ENCODE data around the gene GHR. TPM values are rescaled to one million over a fixed set of nuclear protein-coding genes. Genes with fewer than 3 reads are reported as not detected.

The GHR gene
- total and polyA plus RNA-seq, 8 donors = 0.87 to 34.8 (median 7.8) TPM

DNA sequence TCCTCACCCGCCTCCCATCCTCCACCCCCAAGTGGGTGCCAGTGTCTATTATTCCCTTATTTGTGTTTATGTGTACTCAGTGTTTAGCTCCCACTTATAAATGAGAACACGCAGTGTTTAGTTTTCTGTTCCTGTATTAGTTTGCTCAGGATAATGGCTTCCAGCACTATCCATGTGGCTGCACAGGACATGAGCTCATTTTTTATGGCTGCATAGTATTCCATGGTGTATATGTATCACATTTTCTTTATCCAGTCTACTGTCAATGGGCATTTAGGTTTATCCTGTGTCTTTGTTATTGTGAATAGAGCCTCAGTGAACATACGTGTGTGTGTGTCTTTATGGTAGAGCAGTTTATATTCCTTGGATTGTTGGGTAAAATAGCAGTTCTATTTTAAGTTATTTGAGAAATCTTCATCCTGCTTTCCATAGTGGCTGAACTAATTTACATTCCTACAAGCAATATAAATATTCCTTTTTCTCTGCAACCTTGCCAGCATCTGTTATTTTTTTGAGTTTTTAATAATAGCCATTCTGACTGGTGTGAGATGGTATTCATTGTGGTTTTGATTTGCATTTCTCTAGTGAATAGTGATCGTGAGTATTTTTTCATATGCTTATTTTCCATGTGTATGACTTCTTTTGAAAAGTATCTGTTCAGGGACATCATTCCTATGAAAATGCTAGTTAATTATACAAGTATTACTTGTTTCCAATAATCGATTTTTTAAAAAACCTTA lies 169.3 kb downstream of the GHR start:
- Histone ChIP-seq H3K27ac (no peak overlapping the region), H3K4me3 (no peak overlapping the region), H3K4me1 (peaks cover 6 to 39% (median 20%) of the 10 kb centered on the region in 4 donors), H3K36me3 (no peaks in the 10 kb centered on the region), H3K27me3 (no peaks in the 10 kb centered on the region), H3K9me3 (no peaks in the 10 kb centered on the region)
- 86 to 91% (median 88%) methylated on average over 5 of the region's 5 CpGs for WGBS, 5 donors
- intact Hi-C loops (cut with DNase I; ENCODE audit: low total_unique reads) = no loop called here
- no peak for DNase-seq
- TF ChIP-seq POLR2AphosphoS5 (IDR thresholded peaks at IDR 0.05) (no peak), POLR2A (IDR thresholded peaks at IDR 0.05) (no peak), EP300 (IDR thresholded peaks at IDR 0.05) (no peak)
- TF ChIP-seq, protein P1, sequence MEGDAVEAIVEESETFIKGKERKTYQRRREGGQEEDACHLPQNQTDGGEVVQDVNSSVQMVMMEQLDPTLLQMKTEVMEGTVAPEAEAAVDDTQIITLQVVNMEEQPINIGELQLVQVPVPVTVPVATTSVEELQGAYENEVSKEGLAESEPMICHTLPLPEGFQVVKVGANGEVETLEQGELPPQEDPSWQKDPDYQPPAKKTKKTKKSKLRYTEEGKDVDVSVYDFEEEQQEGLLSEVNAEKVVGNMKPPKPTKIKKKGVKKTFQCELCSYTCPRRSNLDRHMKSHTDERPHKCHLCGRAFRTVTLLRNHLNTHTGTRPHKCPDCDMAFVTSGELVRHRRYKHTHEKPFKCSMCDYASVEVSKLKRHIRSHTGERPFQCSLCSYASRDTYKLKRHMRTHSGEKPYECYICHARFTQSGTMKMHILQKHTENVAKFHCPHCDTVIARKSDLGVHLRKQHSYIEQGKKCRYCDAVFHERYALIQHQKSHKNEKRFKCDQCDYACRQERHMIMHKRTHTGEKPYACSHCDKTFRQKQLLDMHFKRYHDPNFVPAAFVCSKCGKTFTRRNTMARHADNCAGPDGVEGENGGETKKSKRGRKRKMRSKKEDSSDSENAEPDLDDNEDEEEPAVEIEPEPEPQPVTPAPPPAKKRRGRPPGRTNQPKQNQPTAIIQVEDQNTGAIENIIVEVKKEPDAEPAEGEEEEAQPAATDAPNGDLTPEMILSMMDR (IDR thresholded peaks at IDR 0.05) = no peak

DNA sequence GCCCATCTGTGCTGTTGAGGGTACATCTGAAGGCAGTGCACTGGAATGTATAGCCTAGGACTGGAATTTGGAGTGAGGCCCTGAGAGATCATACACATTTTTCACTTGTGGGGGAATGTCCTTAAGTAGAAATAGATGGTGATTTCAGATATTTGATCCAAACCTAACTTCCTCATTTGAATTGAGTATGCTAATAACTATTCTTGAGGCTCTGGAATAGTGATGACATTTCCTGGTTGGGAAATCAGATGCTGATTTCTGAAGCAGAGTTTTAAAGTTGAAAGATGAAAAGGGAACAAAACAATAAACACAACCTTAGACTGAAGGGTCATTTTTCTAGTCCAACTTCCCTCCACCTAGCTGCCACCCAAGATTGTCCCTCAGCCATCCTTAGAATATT lies 170.4 kb downstream of the GHR start:
- H3K4me3 ChIP-seq = no peak overlapping the region
- H3K9me3 ChIP-seq = no peaks in the 10 kb centered on the region
- H3K36me3 ChIP-seq = no peaks in the 10 kb centered on the region
- H3K4me1 ChIP-seq = peaks cover 0 to 43% (median 18%) of the 10 kb centered on the region in 4 donors
- H3K27me3 ChIP-seq = no peaks in the 10 kb centered on the region
- no peak for DNase-seq
- no peak overlapping the region for H3K27ac ChIP-seq
- intact Hi-C loops (cut with DNase I; ENCODE audit: low total_unique reads) = no loop called here
- TF ChIP-seq, protein P1 (IDR thresholded peaks at IDR 0.05) = no peak
- TF ChIP-seq POLR2A (IDR thresholded peaks at IDR 0.05) (no peak), EP300 (IDR thresholded peaks at IDR 0.05) (no peak), POLR2AphosphoS5 (IDR thresholded peaks at IDR 0.05) (no peak)

DNA sequence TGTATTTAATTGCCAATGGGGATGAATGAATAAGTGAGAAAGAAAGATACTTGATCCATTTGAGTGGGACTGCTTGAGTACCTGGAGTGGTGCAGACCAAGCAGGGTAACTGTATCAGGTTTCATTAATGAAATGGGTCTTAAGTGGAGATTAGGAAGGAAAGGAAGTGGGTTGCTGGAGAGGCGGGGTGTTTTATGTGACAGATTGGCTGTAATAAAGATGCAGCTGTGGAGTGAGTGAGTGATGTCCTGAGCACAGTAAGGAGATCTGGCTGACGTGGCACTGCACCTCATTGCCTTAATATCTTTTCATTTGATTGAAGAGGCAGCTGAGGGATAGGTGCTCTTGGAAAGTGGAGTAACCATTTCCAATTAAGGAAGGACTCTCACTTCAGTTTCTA lies 172.4 kb downstream of the GHR start:
- H3K27me3 ChIP-seq = no peaks in the 10 kb centered on the region
- 50 to 77% (median 72%) methylated on average over 2 of the region's 2 CpGs for WGBS, 5 donors
- TF ChIP-seq POLR2A (IDR thresholded peaks at IDR 0.05) (no peak), POLR2AphosphoS5 (IDR thresholded peaks at IDR 0.05) (no peak), EP300 (IDR thresholded peaks at IDR 0.05) (no peak)
- TF ChIP-seq, protein P1 (IDR thresholded peaks at IDR 0.05) = no peak

DNA sequence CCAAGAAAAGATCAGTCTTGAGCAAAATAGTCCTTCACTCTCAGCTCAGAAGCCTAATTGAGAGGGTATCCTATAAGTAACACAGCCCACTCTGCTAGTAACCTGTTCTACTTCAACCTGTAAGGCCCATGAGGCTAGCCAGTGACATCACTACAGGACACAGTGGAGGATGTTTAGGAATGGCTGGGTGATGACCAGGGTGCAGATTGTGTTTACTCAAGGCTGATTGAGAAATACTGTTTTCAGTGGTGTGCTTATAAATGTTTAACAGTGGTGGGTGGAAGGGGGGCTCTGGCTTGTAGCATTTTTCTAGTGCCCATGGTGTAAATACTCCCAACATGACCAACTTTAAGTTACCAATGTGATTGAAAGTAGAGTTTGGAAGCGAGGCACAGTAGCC lies 173.6 kb downstream of the GHR start:
- intact Hi-C loops (cut with DNase I; ENCODE audit: low total_unique reads) = no loop called here
- no peak overlapping the region for H3K4me3 ChIP-seq
- TF ChIP-seq POLR2A (IDR thresholded peaks at IDR 0.05) (no peak), EP300 (IDR thresholded peaks at IDR 0.05) (no peak), POLR2AphosphoS5 (IDR thresholded peaks at IDR 0.05) (no peak)
- TF ChIP-seq, protein P1 (IDR thresholded peaks at IDR 0.05) = no peak

More for the DNA sequence above, 172.4 kb downstream of the GHR start:
- no peaks in the 10 kb centered on the region for H3K9me3 ChIP-seq
- intact Hi-C loops (cut with DNase I; ENCODE audit: low total_unique reads) = no loop called here
- H3K36me3 ChIP-seq = no peaks in the 10 kb centered on the region
- H3K4me3 ChIP-seq = no peak overlapping the region
- H3K4me1 ChIP-seq = peaks cover 0 to 37% (median 13%) of the 10 kb centered on the region in 4 donors
- DNase-seq = no peak
- H3K27ac ChIP-seq = no peak overlapping the region

More for the DNA sequence above, 173.6 kb downstream of the GHR start:
- no peaks in the 10 kb centered on the region for H3K27me3 ChIP-seq
- no peaks in the 10 kb centered on the region for H3K9me3 ChIP-seq
- WGBS, 5 donors = 87 to 96% (median 90%) methylated on average over 1 of the region's 1 CpG
- no peak for DNase-seq
- no peak overlapping the region for H3K27ac ChIP-seq
- peaks cover 0 to 27% (median 3%) of the 10 kb centered on the region in 4 donors for H3K4me1 ChIP-seq
- no peaks in the 10 kb centered on the region for H3K36me3 ChIP-seq

All from stomach (tissue), 9 donors.